GM23338 (cell line): Measurements from ENCODE around the gene SNX8.

Experiments used
- CREB1 ChIP-seq: fragments of 250-450 bp; sonication (Bioruptor Pico); IDR thresholded peaks from 2 replicates; pipeline ENCODE4 v1.5.0; 2020; ENCODE audit warnings: low read depth, mild to moderate bottlenecking, moderate library complexity
- EZH2 ChIP-seq: fragments of 200-600 bp; sonication (generic); IDR thresholded peaks from one replicate; pipeline ENCODE4 v1.8.0; 2017; ENCODE audit warnings: antibody characterized with exemption, mild to moderate bottlenecking, low read depth; ENCODE audit not compliant: unreplicated experiment
- EZH2phosphoT487 ChIP-seq: fragments of 200-600 bp; sonication (generic); IDR thresholded peaks from one replicate; pipeline ENCODE4 v1.8.1; 2018; ENCODE audit warnings: antibody characterized with exemption; ENCODE audit not compliant: unreplicated experiment
- NANOG ChIP-seq: IDR thresholded peaks from 2 replicates; pipeline ENCODE4 v1.6.1; 2016; ENCODE audit warnings: antibody characterized with exemption, borderline replicate concordance
- POLR2AphosphoS5 ChIP-seq: IDR thresholded peaks from 2 replicates; pipeline ENCODE4 v1.6.1; 2016; ENCODE audit warnings: antibody characterized with exemption, low read depth
- ZNF114 ChIP-seq: fragments of 250-450 bp; sonication (Bioruptor Pico); IDR thresholded peaks from 2 replicates; pipeline ENCODE4 v1.5.0; 2020; ENCODE audit warnings: mild to moderate bottlenecking, moderate library complexity
- ZNF331 ChIP-seq: fragments of 250-450 bp; sonication (Bioruptor Pico); IDR thresholded peaks from 2 replicates; pipeline ENCODE4 v1.5.0; 2020; ENCODE audit warnings: low read depth, mild to moderate bottlenecking, moderate library complexity
- TF ChIP-seq, protein P1 (sequence below), 2 experiments: fragments of 200-600 bp in 1 of 2; sonication (generic) in 1 of 2; conservative IDR thresholded peaks; 2 replicates each; pipeline versions ENCODE4 v1.5.1 to v1.6.1; 2016 to 2017; ENCODE audit warnings: antibody characterized with exemption in 2 of 2, low read depth in 2 of 2, mild to moderate bottlenecking in 2 of 2, moderate library complexity in 1 of 2
- TF ChIP-seq, protein P2 (sequence below): IDR thresholded peaks from 2 replicates; pipeline ENCODE4 v1.6.1; 2016; ENCODE audit warnings: antibody characterized with exemption
- TF ChIP-seq, protein P3 (sequence below): IDR thresholded peaks from one replicate; pipeline ENCODE4 v1.6.1; 2018; ENCODE audit warnings: antibody characterized with exemption; ENCODE audit not compliant: unreplicated experiment
- TF ChIP-seq, protein P4 (sequence below): fragments of 250-450 bp; sonication (Bioruptor Pico); IDR thresholded peaks from 2 replicates; pipeline ENCODE4 v1.5.0; 2020; ENCODE audit warnings: mild to moderate bottlenecking, moderate library complexity

DNA sequence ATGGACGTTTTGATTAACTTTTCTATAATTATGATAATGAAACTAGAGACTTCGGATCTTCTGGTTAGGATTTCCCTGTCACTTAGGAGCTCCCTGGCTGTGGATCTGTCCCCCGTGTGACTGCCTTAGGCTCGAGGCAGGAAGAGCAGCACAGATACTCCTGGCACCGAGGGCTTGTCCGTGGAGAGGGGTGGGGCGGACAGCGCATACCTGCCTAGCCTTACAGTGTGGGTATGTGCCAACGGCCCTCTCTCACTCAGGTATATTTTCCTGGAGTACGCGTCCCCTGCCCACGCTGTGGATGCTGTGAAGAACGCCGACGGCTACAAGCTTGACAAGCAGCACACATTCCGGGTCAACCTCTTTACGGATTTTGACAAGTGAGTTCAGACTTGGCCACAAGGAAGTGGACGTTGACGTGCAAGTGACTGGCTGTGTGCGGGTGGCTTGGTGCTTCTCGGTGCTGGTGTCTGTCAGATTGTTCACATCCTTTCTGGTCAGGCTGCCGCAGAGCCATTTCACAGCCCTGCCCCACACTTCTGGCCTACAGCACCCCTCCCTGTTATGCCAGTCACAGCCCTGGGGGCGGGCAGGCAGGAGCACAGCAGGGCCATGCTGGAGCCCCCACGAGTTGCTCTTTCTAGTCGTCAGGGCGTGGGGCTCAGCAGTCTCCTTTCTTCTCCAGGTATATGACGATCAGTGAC, 48.3 kb upstream of the SNX8 start:
- TF ChIP-seq, protein P1, sequence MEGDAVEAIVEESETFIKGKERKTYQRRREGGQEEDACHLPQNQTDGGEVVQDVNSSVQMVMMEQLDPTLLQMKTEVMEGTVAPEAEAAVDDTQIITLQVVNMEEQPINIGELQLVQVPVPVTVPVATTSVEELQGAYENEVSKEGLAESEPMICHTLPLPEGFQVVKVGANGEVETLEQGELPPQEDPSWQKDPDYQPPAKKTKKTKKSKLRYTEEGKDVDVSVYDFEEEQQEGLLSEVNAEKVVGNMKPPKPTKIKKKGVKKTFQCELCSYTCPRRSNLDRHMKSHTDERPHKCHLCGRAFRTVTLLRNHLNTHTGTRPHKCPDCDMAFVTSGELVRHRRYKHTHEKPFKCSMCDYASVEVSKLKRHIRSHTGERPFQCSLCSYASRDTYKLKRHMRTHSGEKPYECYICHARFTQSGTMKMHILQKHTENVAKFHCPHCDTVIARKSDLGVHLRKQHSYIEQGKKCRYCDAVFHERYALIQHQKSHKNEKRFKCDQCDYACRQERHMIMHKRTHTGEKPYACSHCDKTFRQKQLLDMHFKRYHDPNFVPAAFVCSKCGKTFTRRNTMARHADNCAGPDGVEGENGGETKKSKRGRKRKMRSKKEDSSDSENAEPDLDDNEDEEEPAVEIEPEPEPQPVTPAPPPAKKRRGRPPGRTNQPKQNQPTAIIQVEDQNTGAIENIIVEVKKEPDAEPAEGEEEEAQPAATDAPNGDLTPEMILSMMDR (conservative IDR thresholded peaks at IDR 0.05; ENCODE audit: low read depth in 2 of 2): no peak
- TF ChIP-seq, protein P2, sequence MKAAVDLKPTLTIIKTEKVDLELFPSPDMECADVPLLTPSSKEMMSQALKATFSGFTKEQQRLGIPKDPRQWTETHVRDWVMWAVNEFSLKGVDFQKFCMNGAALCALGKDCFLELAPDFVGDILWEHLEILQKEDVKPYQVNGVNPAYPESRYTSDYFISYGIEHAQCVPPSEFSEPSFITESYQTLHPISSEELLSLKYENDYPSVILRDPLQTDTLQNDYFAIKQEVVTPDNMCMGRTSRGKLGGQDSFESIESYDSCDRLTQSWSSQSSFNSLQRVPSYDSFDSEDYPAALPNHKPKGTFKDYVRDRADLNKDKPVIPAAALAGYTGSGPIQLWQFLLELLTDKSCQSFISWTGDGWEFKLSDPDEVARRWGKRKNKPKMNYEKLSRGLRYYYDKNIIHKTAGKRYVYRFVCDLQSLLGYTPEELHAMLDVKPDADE: no peak
- no peak for TF ChIP-seq EZH2
- TF ChIP-seq, protein P3, sequence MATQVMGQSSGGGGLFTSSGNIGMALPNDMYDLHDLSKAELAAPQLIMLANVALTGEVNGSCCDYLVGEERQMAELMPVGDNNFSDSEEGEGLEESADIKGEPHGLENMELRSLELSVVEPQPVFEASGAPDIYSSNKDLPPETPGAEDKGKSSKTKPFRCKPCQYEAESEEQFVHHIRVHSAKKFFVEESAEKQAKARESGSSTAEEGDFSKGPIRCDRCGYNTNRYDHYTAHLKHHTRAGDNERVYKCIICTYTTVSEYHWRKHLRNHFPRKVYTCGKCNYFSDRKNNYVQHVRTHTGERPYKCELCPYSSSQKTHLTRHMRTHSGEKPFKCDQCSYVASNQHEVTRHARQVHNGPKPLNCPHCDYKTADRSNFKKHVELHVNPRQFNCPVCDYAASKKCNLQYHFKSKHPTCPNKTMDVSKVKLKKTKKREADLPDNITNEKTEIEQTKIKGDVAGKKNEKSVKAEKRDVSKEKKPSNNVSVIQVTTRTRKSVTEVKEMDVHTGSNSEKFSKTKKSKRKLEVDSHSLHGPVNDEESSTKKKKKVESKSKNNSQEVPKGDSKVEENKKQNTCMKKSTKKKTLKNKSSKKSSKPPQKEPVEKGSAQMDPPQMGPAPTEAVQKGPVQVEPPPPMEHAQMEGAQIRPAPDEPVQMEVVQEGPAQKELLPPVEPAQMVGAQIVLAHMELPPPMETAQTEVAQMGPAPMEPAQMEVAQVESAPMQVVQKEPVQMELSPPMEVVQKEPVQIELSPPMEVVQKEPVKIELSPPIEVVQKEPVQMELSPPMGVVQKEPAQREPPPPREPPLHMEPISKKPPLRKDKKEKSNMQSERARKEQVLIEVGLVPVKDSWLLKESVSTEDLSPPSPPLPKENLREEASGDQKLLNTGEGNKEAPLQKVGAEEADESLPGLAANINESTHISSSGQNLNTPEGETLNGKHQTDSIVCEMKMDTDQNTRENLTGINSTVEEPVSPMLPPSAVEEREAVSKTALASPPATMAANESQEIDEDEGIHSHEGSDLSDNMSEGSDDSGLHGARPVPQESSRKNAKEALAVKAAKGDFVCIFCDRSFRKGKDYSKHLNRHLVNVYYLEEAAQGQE: no peak
- no peak for TF ChIP-seq EZH2phosphoT487
- no peak for TF ChIP-seq ZNF331
- no peak for TF ChIP-seq POLR2AphosphoS5
- no peak for TF ChIP-seq CREB1
- no peak for TF ChIP-seq NANOG
- TF ChIP-seq, protein P4, sequence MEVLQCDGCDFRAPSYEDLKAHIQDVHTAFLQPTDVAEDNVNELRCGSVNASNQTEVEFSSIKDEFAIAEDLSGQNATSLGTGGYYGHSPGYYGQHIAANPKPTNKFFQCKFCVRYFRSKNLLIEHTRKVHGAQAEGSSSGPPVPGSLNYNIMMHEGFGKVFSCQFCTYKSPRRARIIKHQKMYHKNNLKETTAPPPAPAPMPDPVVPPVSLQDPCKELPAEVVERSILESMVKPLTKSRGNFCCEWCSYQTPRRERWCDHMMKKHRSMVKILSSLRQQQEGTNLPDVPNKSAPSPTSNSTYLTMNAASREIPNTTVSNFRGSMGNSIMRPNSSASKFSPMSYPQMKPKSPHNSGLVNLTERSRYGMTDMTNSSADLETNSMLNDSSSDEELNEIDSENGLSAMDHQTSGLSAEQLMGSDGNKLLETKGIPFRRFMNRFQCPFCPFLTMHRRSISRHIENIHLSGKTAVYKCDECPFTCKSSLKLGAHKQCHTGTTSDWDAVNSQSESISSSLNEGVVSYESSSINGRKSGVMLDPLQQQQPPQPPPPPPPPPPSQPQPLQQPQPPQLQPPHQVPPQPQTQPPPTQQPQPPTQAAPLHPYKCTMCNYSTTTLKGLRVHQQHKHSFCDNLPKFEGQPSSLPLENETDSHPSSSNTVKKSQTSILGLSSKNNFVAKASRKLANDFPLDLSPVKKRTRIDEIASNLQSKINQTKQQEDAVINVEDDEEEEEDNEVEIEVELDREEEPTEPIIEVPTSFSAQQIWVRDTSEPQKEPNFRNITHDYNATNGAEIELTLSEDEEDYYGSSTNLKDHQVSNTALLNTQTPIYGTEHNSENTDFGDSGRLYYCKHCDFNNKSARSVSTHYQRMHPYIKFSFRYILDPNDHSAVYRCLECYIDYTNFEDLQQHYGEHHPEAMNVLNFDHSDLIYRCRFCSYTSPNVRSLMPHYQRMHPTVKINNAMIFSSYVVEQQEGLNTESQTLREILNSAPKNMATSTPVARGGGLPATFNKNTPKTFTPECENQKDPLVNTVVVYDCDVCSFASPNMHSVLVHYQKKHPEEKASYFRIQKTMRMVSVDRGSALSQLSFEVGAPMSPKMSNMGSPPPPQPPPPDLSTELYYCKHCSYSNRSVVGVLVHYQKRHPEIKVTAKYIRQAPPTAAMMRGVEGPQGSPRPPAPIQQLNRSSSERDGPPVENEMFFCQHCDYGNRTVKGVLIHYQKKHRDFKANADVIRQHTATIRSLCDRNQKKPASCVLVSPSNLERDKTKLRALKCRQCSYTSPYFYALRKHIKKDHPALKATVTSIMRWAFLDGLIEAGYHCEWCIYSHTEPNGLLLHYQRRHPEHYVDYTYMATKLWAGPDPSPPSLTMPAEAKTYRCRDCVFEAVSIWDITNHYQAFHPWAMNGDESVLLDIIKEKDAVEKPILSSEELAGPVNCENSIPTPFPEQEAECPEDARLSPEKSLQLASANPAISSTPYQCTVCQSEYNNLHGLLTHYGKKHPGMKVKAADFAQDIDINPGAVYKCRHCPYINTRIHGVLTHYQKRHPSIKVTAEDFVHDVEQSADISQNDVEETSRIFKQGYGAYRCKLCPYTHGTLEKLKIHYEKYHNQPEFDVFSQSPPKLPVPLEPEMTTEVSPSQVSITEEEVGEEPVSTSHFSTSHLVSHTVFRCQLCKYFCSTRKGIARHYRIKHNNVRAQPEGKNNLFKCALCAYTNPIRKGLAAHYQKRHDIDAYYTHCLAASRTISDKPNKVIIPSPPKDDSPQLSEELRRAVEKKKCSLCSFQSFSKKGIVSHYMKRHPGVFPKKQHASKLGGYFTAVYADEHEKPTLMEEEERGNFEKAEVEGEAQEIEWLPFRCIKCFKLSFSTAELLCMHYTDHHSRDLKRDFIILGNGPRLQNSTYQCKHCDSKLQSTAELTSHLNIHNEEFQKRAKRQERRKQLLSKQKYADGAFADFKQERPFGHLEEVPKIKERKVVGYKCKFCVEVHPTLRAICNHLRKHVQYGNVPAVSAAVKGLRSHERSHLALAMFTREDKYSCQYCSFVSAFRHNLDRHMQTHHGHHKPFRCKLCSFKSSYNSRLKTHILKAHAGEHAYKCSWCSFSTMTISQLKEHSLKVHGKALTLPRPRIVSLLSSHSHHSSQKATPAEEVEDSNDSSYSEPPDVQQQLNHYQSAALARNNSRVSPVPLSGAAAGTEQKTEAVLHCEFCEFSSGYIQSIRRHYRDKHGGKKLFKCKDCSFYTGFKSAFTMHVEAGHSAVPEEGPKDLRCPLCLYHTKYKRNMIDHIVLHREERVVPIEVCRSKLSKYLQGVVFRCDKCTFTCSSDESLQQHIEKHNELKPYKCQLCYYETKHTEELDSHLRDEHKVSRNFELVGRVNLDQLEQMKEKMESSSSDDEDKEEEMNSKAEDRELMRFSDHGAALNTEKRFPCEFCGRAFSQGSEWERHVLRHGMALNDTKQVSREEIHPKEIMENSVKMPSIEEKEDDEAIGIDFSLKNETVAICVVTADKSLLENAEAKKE (CRISPR knock-in tag): no peak
- no peak for TF ChIP-seq ZNF114 (CRISPR knock-in tag)
